Mesenteric fat pad (tissue), 1 donor: ENCODE results near the gene LRRC70. TPM values are rescaled to one million over a fixed set of nuclear protein-coding genes. Genes with fewer than 3 reads are reported as not detected.
"Not testable (repeated sequence)": the region's sequence is repeated elsewhere in the genome, so short reads cannot be mapped to it uniquely, and the experiment has no call there.

Experiments
- DNase-seq: peaks from one replicate; pipeline ENCODE4 v3.0.0-alpha.2; 2020; ENCODE audit warnings: low spot score
- total RNA-seq: library from RNA; stranded (reverse); fragmentation: NEBNext Ultra II Directional; extraction: Animal tissue kit (Norgen Biotek cat#: 25700); gene quantifications from one replicate; pipeline ENCODE4 v1.2.1, GENCODE V29; 2021
- donor health status: DM: yes; HTN: yes; CAD: no.

The LRRC70 gene
- total RNA-seq, 1 donor from 2014 or later = 9.4 TPM

GRCh38 chr5:62605638-62606037 lies 27.0 kb downstream of the LRRC70 start:
- DNase-seq = no peak

- DNase-seq = no peak
Measured at GRCh38 chr5:62606878-62607277, 28.3 kb downstream of the LRRC70 start.

GRCh38 chr5:62607615-62608014 lies 29.0 kb downstream of the LRRC70 start:
- DNase-seq = no peak

- no peak for DNase-seq
Measured at GRCh38 chr5:62608529-62609511, 30.2 kb downstream of the LRRC70 start.

GRCh38 chr5:62614355-62614754 lies 35.7 kb downstream of the LRRC70 start:
- no peak for DNase-seq

- no peak for DNase-seq
Measured at GRCh38 chr5:62616615-62617277, 38.1 kb downstream of the LRRC70 start.

GRCh38 chr5:62617943-62618342 lies 39.3 kb downstream of the LRRC70 start:
- no peak for DNase-seq

GRCh38 chr5:62620761-62621160 lies 42.1 kb downstream of the LRRC70 start:
- DNase-seq = no peak

- DNase-seq = no peak
Measured at GRCh38 chr5:62621280-62621679, 42.7 kb downstream of the LRRC70 start.

GRCh38 chr5:62623271-62623670 lies 44.7 kb downstream of the LRRC70 start:
- DNase-seq = no peak

GRCh38 chr5:62624436-62624835 lies 45.8 kb downstream of the LRRC70 start:
- DNase-seq = not testable (repeated sequence)

- no peak for DNase-seq
Measured at GRCh38 chr5:62626534-62626933, 47.9 kb downstream of the LRRC70 start.

- no peak for DNase-seq
Measured at GRCh38 chr5:62627121-62627520, 48.5 kb downstream of the LRRC70 start.

- DNase-seq = no peak
Measured at GRCh38 chr5:62627901-62628300, 49.3 kb downstream of the LRRC70 start.

Other genes with a start within 250 kb of the LRRC70 start
- 30.7 TPM for gene DIMT1, start 174.9 kb upstream of the LRRC70 start, total RNA-seq
- 32.9 TPM for gene IPO11, start 166.1 kb upstream of the LRRC70 start, total RNA-seq